K562 (cell line): ENCODE measurements around the gene PTPN18. TPM values are rescaled to one million over a fixed set of nuclear protein-coding genes. Genes with fewer than 3 reads are reported as not detected.

Experiments
- SNRNP70 ChIP-seq: fragments of 200-400 bp; formaldehyde crosslinking; optimal IDR thresholded peaks from 2 replicates; pipeline ENCODE3; 2017; ENCODE audit warnings: low read depth, low read length
- polyA plus RNA-seq, 8 experiments: library from polyadenylated mRNA; depleted of rRNA in 4 of 8; stranded (reverse) in 5 of 8; unstranded in 3 of 8; fragments of >200 nt; fragmentation: Nextera tagmentation in 2 of 8; fragmentation: Illumina TruSeq in 1 of 8; extraction: Ambion mirVana in 2 of 8; extraction: Trizol in 1 of 8; gene quantifications; 2 replicates each; pipeline versions ENCODE4 v1.2.1 to v1.2.3, GENCODE V29; 2011 to 2014; ENCODE audit warnings: inconsistent platforms in 1 of 8, missing spikeins in 1 of 8
- total RNA-seq, 7 experiments: library from RNA; depleted of rRNA in 6 of 7; stranded (reverse); fragments of >200 nt in 6 of 7; fragmentation: Illumina TruSeq in 2 of 7; extraction: Trizol in 2 of 7; gene quantifications; 2 replicates each; pipeline versions ENCODE4 v1.2.1 to v1.2.3, GENCODE V29; 2011 to 2021; ENCODE audit warnings: low replicate concordance in 1 of 7
- TF ChIP-seq, protein P1 (sequence below), 2 experiments: fragments of 450-650 bp in 1 of 2; sonication (generic) in 1 of 2; formaldehyde crosslinking in 1 of 2; IDR thresholded peaks in 1 of 2; conservative IDR thresholded peaks in 1 of 2; 2 replicates each; pipeline versions ENCODE4 v1.6.1 to v1.8.1; 2016 to 2023; ENCODE audit warnings: mild to moderate bottlenecking in 2 of 2, moderate library complexity in 2 of 2, inconsistent platforms in 1 of 2, missing genetic modification reagents in 1 of 2
- TF ChIP-seq, protein P2 (sequence below), 2 experiments: fragments of 450-650 bp; IDR thresholded peaks; 2 replicates each; pipeline ENCODE4 v1.6.1; 2016; ENCODE audit warnings: mild to moderate bottlenecking in 2 of 2, borderline replicate concordance in 1 of 2, low read depth in 1 of 2, moderate library complexity in 1 of 2
- TF ChIP-seq, protein P3 (sequence below): sonication (generic); formaldehyde crosslinking; IDR thresholded peaks from 2 replicates; pipeline ENCODE4 v1.9.0; 2022; ENCODE audit warnings: mild to moderate bottlenecking, missing genetic modification reagents
- TF ChIP-seq, protein P4 (sequence below), 2 experiments: fragments of 450-650 bp in 1 of 2; sonication (generic) in 1 of 2; formaldehyde crosslinking in 1 of 2; IDR thresholded peaks; 2 replicates each; pipeline versions ENCODE4 v1.7.1 to v1.9.0; 2016 to 2022; ENCODE audit warnings: inconsistent platforms in 1 of 2, mild to moderate bottlenecking in 1 of 2, missing genetic modification reagents in 1 of 2

Gene PTPN18
- total and polyA plus RNA-seq, 9 of the 15 experiments (the other 6 are each of a cell fraction or from before 2014, with no cell fraction given) = 11.6 to 90.7 (median 49.6) TPM

DNA sequence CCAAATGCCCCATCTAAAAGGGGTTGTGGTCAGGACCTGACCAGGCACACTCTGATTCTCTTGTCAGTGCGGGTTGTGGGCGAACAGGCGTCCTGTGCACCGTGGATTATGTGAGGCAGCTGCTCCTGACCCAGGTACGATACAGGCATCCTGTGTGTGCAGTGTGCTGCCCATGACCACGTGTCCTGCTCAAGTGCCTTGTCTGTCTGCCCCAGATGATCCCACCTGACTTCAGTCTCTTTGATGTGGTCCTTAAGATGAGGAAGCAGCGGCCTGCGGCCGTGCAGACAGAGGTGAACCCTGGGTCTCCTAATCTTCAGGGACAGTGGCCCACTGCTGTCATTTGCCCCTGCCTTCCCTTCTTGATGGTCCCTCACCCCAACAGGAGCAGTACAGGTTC is 14.6 kb downstream of the PTPN18 start (continued):
- TF ChIP-seq, protein P1, sequence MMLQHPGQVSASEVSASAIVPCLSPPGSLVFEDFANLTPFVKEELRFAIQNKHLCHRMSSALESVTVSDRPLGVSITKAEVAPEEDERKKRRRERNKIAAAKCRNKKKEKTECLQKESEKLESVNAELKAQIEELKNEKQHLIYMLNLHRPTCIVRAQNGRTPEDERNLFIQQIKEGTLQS (IDR thresholded peaks at IDR 0.05) = no peak
- TF ChIP-seq, protein P1 (CRISPR knock-in tag; conservative IDR thresholded peaks at IDR 0.05) = no peak
- TF ChIP-seq, protein P2, sequence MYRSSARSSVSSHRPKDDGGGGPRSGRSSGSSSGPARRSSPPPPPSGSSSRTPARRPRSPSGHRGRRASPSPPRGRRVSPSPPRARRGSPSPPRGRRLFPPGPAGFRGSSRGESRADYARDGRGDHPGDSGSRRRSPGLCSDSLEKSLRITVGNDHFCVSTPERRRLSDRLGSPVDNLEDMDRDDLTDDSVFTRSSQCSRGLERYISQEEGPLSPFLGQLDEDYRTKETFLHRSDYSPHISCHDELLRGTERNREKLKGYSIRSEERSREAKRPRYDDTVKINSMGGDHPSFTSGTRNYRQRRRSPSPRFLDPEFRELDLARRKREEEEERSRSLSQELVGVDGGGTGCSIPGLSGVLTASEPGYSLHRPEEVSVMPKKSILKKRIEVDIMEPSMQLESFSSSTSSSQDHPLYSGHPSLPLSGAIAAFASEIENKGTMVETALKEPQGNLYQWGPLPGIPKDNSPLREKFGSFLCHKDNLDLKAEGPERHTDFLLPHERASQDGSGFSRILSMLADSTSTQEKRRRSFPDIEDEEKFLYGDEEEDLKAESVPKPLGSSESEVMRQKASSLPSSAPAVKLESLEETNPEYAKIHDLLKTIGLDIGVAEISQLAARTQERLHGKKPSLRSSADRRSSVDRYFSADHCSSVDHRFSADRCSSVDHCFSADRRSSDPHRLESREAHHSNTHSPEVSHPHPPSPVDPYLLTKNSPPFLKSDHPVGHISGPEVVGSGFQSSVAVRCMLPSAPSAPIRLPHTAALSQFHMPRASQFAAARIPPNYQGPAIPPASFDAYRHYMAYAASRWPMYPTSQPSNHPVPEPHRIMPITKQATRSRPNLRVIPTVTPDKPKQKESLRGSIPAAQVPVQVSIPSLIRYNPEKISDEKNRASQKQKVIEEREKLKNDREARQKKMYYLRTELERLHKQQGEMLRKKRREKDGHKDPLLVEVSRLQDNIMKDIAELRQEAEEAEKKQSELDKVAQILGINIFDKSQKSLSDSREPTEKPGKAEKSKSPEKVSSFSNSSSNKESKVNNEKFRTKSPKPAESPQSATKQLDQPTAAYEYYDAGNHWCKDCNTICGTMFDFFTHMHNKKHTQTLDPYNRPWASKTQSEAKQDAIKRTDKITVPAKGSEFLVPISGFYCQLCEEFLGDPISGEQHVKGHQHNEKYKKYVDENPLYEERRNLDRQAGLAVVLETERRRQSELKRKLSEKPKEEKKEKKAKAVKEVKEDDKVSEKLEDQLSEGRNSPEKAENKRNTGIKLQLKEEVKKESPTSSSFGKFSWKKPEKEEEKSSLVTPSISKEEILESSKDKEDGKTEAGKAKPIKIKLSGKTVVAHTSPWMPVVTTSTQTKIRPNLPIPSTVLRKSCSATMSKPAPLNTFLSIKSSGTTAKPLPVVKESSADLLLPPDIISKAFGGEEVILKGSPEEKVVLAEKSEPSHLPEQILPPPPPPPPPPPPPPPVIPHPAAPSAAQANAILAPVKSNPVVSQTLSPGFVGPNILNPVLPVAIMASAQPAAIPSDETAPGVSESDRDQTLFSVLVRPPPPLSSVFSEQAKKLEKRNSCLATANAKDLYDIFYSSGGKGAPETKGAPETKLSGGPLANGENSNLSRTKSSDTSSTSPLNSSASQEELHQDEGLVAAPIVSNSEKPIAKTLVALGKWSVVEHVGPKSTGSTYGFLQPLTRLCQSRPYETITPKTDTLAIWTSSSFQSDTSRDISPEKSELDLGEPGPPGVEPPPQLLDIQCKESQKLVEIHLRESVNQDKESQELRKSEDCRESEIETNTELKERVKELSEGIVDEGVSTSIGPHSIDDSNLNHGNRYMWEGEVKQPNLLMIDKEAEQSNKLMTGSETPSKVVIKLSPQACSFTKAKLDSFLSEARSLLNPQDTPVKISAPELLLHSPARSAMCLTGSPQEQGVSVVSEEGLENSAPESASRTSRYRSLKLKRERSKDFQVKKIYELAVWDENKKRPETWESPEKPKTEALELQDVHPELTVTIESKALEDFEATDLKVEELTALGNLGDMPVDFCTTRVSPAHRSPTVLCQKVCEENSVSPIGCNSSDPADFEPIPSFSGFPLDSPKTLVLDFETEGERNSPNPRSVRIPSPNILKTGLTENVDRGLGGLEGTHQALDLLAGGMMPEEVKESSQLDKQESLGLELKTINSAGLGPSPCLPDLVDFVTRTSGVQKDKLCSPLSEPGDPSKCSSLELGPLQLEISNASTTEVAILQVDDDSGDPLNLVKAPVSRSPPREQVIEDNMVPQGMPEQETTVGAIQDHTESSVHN (IDR thresholded peaks at IDR 0.05; ENCODE audit: borderline replicate concordance in 1 of 2, low read depth in 1 of 2) = no peak
- TF ChIP-seq SNRNP70 = no peak
- TF ChIP-seq, protein P3, sequence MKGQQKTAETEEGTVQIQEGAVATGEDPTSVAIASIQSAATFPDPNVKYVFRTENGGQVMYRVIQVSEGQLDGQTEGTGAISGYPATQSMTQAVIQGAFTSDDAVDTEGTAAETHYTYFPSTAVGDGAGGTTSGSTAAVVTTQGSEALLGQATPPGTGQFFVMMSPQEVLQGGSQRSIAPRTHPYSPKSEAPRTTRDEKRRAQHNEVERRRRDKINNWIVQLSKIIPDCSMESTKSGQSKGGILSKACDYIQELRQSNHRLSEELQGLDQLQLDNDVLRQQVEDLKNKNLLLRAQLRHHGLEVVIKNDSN (CRISPR knock-in tag) = peak; percentile 87
- TF ChIP-seq, protein P4, sequence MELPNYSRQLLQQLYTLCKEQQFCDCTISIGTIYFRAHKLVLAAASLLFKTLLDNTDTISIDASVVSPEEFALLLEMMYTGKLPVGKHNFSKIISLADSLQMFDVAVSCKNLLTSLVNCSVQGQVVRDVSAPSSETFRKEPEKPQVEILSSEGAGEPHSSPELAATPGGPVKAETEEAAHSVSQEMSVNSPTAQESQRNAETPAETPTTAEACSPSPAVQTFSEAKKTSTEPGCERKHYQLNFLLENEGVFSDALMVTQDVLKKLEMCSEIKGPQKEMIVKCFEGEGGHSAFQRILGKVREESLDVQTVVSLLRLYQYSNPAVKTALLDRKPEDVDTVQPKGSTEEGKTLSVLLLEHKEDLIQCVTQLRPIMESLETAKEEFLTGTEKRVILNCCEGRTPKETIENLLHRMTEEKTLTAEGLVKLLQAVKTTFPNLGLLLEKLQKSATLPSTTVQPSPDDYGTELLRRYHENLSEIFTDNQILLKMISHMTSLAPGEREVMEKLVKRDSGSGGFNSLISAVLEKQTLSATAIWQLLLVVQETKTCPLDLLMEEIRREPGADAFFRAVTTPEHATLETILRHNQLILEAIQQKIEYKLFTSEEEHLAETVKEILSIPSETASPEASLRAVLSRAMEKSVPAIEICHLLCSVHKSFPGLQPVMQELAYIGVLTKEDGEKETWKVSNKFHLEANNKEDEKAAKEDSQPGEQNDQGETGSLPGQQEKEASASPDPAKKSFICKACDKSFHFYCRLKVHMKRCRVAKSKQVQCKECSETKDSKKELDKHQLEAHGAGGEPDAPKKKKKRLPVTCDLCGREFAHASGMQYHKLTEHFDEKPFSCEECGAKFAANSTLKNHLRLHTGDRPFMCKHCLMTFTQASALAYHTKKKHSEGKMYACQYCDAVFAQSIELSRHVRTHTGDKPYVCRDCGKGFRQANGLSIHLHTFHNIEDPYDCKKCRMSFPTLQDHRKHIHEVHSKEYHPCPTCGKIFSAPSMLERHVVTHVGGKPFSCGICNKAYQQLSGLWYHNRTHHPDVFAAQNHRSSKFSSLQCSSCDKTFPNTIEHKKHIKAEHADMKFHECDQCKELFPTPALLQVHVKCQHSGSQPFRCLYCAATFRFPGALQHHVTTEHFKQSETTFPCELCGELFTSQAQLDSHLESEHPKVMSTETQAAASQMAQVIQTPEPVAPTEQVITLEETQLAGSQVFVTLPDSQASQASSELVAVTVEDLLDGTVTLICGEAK (IDR thresholded peaks at IDR 0.05) = no peak
- TF ChIP-seq, protein P4 (CRISPR knock-in tag; IDR thresholded peaks at IDR 0.05) = no peak
